Activated naive CD8-positive, alpha-beta T cell treated with anti-CD3 and anti-CD28 coated beads, Interleukin-2, amount 50 U/mL, for 24 hours (primary cell): ENCODE measurements around the gene CTAGE8.
"Not testable (repeated sequence)": the region's sequence is repeated elsewhere in the genome, so short reads cannot be mapped to it uniquely, and the experiment has no call there.

ENCODE experiments used
- ATAC-seq: fragments of 150-1000 bp; cut with Tn5 transposase; one replicate; pipeline ENCODE4 v1.10.0; 2021
- DNase-seq: peaks from one replicate; pipeline ENCODE4 v3.0.0; 2021
- H3K27ac Mint-ChIP-seq: one replicate; pipeline ENCODE4 v1.8.0; 2021; ENCODE audit warnings: mild to moderate bottlenecking, mixed read lengths
- H3K27me3 Mint-ChIP-seq: one replicate; pipeline ENCODE4 v1.8.0; 2021; ENCODE audit warnings: mixed read lengths
- H3K36me3 Mint-ChIP-seq: one replicate; pipeline ENCODE4 v1.8.0; 2021; ENCODE audit warnings: low read depth, mixed read lengths
- H3K4me1 Mint-ChIP-seq: one replicate; pipeline ENCODE4 v1.8.0; 2021; ENCODE audit warnings: mixed read lengths
- H3K4me3 Mint-ChIP-seq: one replicate; pipeline ENCODE4 v1.8.0; 2021; ENCODE audit warnings: mild to moderate bottlenecking, moderate library complexity, mixed read lengths
- H3K9me3 Mint-ChIP-seq: one replicate; pipeline ENCODE4 v1.8.0; 2021; ENCODE audit warnings: mixed read lengths

The CTAGE8 gene

GRCh38 chr7:144231027-144231426, 38.1 kb downstream of the CTAGE8 start:
- H3K27ac Mint-ChIP-seq, H3K4me1 Mint-ChIP-seq, H3K27me3 Mint-ChIP-seq, DNase-seq, H3K4me3 Mint-ChIP-seq, H3K9me3 Mint-ChIP-seq, H3K36me3 Mint-ChIP-seq, ATAC-seq: not testable (repeated sequence)

GRCh38 chr7:144228810-144229209, 40.3 kb downstream of the CTAGE8 start:
- not testable (repeated sequence) for H3K4me3 Mint-ChIP-seq, H3K27ac Mint-ChIP-seq, H3K4me1 Mint-ChIP-seq, ATAC-seq, H3K36me3 Mint-ChIP-seq, H3K9me3 Mint-ChIP-seq, H3K27me3 Mint-ChIP-seq, DNase-seq

GRCh38 chr7:144226866-144227265, 42.2 kb downstream of the CTAGE8 start:
- DNase-seq, H3K4me1 Mint-ChIP-seq, ATAC-seq, H3K4me3 Mint-ChIP-seq, H3K9me3 Mint-ChIP-seq, H3K36me3 Mint-ChIP-seq, H3K27me3 Mint-ChIP-seq, H3K27ac Mint-ChIP-seq: not testable (repeated sequence)

GRCh38 chr7:144223675-144224074, 45.4 kb downstream of the CTAGE8 start:
- H3K27me3 Mint-ChIP-seq, DNase-seq: not testable (repeated sequence)

GRCh38 chr7:144220531-144220930, 48.6 kb downstream of the CTAGE8 start:
- H3K27ac Mint-ChIP-seq, DNase-seq, ATAC-seq, H3K4me3 Mint-ChIP-seq, H3K9me3 Mint-ChIP-seq, H3K36me3 Mint-ChIP-seq, H3K4me1 Mint-ChIP-seq, H3K27me3 Mint-ChIP-seq: not testable (repeated sequence)

More at GRCh38 chr7:144223675-144224074, 45.4 kb downstream of the CTAGE8 start:
- H3K9me3 Mint-ChIP-seq, H3K4me3 Mint-ChIP-seq, H3K36me3 Mint-ChIP-seq, H3K27ac Mint-ChIP-seq, ATAC-seq, H3K4me1 Mint-ChIP-seq: not testable (repeated sequence)

- not testable (repeated sequence) for H3K27ac Mint-ChIP-seq, H3K27me3 Mint-ChIP-seq, H3K4me1 Mint-ChIP-seq, H3K4me3 Mint-ChIP-seq, H3K9me3 Mint-ChIP-seq, DNase-seq, ATAC-seq, H3K36me3 Mint-ChIP-seq
Measured at GRCh38 chr7:144219149-144219548, 49.9 kb downstream of the CTAGE8 start.

- not testable (repeated sequence) for H3K27me3 Mint-ChIP-seq, H3K9me3 Mint-ChIP-seq, H3K4me3 Mint-ChIP-seq, H3K27ac Mint-ChIP-seq, ATAC-seq, H3K36me3 Mint-ChIP-seq, H3K4me1 Mint-ChIP-seq, DNase-seq
Measured at GRCh38 chr7:144218581-144218980, 50.5 kb downstream of the CTAGE8 start.

GRCh38 chr7:144217200-144217599, 51.9 kb downstream of the CTAGE8 start:
- not testable (repeated sequence) for H3K36me3 Mint-ChIP-seq, H3K4me1 Mint-ChIP-seq, H3K27me3 Mint-ChIP-seq, ATAC-seq, DNase-seq, H3K27ac Mint-ChIP-seq, H3K4me3 Mint-ChIP-seq, H3K9me3 Mint-ChIP-seq
